Mucosa of descending colon (tissue), 3 donors: ENCODE data around the gene RFX7. TPM values are rescaled to one million over a fixed set of nuclear protein-coding genes. Genes with fewer than 3 reads are reported as not detected.

Source experiments
- ATAC-seq: fragments of 200-7000 bp; cut with Tn5 transposase; one replicate; pipeline ENCODE4 v1.9.1; 2020; ENCODE audit warnings: mild to moderate bottlenecking, moderate library complexity
- DNase-seq, 3 donors: peaks; one replicate each; pipeline ENCODE4 v3.0.0-alpha.2; 2020
- H3K36me3 ChIP-seq: fragments of 200-600 bp; one replicate; pipeline ENCODE4 v1.8.0; 2021; ENCODE audit warnings: low read depth, mild to moderate bottlenecking
- H3K4me1 ChIP-seq: fragments of 200-600 bp; one replicate; pipeline ENCODE4 v1.8.0; 2021; ENCODE audit warnings: low read depth, mild to moderate bottlenecking
- H3K4me3 ChIP-seq: fragments of 200-600 bp; one replicate; pipeline ENCODE4 v1.8.0; 2021; ENCODE audit warnings: mild to moderate bottlenecking
- H3K9me3 ChIP-seq: fragments of 200-600 bp; one replicate; pipeline ENCODE4 v1.8.0; 2021; ENCODE audit warnings: mild to moderate bottlenecking
- intact Hi-C, 2 donors: fragments of 100-400 bp; cut with DNase I in 1 of 2; cut with micrococcal nuclease in 1 of 2; formaldehyde crosslinking; loops; one replicate each; pipeline versions ENCODE4 v1.11.0 to v1.11.1; 2022; cut with DNase I, micrococcal nuclease
- total RNA-seq, 3 donors: library from RNA; stranded (reverse); fragmentation: NEBNext Ultra II Directional in 2 of 3; extraction: Animal tissue kit (Norgen Biotek cat#: 25700) in 2 of 3; gene quantifications; one replicate each; pipeline versions ENCODE4 v1.2.1 to v1.2.4, GENCODE V29; 2021 to 2023
- TF ChIP-seq, protein P1 (sequence below): fragments of 200-600 bp; IDR thresholded peaks from one replicate; pipeline ENCODE4 v1.8.0; 2022; ENCODE audit warnings: antibody characterized with exemption, mild to moderate bottlenecking
- donor health status: DM: no; HTN: no; CAD: no; lungs with moderate emphysema.
- donor health status: DM: no; HTN: no; CAD: no.
- donor health status: DM: no; HTN: yes; CAD: no.

The RFX7 gene
- total RNA-seq, 3 donors from 2014 or later: 12.0 to 12.9 (median 12.1) TPM

- Histone ChIP-seq H3K4me3 (no peak overlapping the region), H3K9me3 (no peaks in the 10 kb centered on the region), H3K36me3 (no peaks in the 10 kb centered on the region), H3K4me1 (peaks cover 10% of the 10 kb centered on the region)
- TF ChIP-seq, protein P1, sequence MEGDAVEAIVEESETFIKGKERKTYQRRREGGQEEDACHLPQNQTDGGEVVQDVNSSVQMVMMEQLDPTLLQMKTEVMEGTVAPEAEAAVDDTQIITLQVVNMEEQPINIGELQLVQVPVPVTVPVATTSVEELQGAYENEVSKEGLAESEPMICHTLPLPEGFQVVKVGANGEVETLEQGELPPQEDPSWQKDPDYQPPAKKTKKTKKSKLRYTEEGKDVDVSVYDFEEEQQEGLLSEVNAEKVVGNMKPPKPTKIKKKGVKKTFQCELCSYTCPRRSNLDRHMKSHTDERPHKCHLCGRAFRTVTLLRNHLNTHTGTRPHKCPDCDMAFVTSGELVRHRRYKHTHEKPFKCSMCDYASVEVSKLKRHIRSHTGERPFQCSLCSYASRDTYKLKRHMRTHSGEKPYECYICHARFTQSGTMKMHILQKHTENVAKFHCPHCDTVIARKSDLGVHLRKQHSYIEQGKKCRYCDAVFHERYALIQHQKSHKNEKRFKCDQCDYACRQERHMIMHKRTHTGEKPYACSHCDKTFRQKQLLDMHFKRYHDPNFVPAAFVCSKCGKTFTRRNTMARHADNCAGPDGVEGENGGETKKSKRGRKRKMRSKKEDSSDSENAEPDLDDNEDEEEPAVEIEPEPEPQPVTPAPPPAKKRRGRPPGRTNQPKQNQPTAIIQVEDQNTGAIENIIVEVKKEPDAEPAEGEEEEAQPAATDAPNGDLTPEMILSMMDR: no peak
- intact Hi-C loops: loop anchor here in 1 of 2 donors (10.0 kb wide), 1 partner anchor 183 kb away; no protein-coding TSS in a partner anchor
- no peak for DNase-seq
- ATAC-seq: no peak
These were observed 2.1 kb downstream of the RFX7 start for GRCh38 chr15:56241374-56242105.

- ATAC-seq: no peak
- DNase-seq: no peak
- Histone ChIP-seq H3K36me3 (no peaks in the 10 kb centered on the region), H3K4me1 (peaks cover 9% of the 10 kb centered on the region), H3K9me3 (no peaks in the 10 kb centered on the region), H3K4me3 (no peak overlapping the region)
- TF ChIP-seq, protein P1: no peak
- intact Hi-C loops: loop anchor here in 1 of 2 donors (10.0 kb wide), 1 partner anchor 184 kb away; no protein-coding TSS in a partner anchor
These were observed 3.3 kb downstream of the RFX7 start for GRCh38 chr15:56240390-56240789.

DNA sequence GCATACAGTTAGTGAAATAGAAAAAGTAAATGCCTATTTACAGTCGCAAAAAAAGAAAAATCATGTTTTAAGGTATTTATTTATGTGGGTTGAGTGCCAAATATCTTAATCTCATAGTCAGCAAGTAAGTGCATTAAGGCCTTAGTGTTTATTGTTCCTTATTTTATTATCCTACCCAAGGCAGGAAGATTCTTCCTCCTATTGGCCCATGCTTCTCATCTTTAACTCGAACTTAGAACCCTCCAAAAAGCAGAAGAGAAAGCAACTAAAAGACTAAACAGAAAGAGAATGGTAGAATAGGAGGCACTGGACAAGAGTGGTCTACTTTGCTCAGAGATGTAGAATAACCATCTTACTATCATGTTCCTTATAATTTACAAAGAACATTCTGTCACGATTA is 7.5 kb downstream of the RFX7 start:
- no peak for ATAC-seq
- intact Hi-C loops: no loop called here

DNA sequence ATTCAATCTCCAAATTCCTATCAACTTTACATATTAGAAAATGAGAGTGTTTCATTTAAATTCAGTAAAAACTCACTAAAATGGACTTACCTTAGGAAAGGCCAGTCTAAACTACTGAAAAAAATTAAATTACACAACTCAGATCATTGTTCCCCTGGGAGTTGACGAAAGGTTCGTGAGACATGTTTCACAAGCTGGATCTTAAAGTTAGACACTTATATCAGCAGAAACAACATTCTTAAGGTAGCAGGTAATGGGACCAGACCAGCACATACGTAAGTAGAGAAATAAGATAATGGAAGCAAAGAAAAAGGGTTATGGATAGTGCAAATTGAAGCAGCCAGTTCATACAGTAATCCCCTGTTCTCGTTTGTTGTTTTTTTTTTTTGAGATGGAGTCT is 8.9 kb downstream of the RFX7 start:
- DNase-seq: no peak
- no peak for ATAC-seq
- Histone ChIP-seq H3K36me3 (no peaks in the 10 kb centered on the region), H3K9me3 (peaks cover 27% of the 10 kb centered on the region), H3K4me1 (no peaks in the 10 kb centered on the region), H3K4me3 (no peak overlapping the region)
- intact Hi-C loops: no loop called here
- TF ChIP-seq, protein P1: no peak

More for the DNA sequence above, 7.5 kb downstream of the RFX7 start:
- no peaks in the 10 kb centered on the region for H3K4me1 ChIP-seq
- TF ChIP-seq, protein P1: no peak
- H3K4me3 ChIP-seq: no peak overlapping the region
- no peak for DNase-seq
- peaks cover 22% of the 10 kb centered on the region for H3K9me3 ChIP-seq
- no peaks in the 10 kb centered on the region for H3K36me3 ChIP-seq

- intact Hi-C loops: no loop called here
- no peaks in the 10 kb centered on the region for H3K4me1 ChIP-seq
- no peak for ATAC-seq
These were observed 10.1 kb downstream of the RFX7 start for GRCh38 chr15:56233549-56233948.

More at GRCh38 chr15:56233549-56233948, 10.1 kb downstream of the RFX7 start:
- no peak overlapping the region for H3K4me3 ChIP-seq
- TF ChIP-seq, protein P1: no peak
- H3K36me3 ChIP-seq: no peaks in the 10 kb centered on the region
- no peak for DNase-seq
- H3K9me3 ChIP-seq: peaks cover 35% of the 10 kb centered on the region
